Measurements from ENCODE around the gene LRRC14B. TPM values are rescaled to one million over a fixed set of nuclear protein-coding genes. Genes with fewer than 3 reads are reported as not detected.
"Not testable (repeated sequence)": the region's sequence is repeated elsewhere in the genome, so short reads cannot be mapped to it uniquely, and the experiment has no call there.

The LRRC14B gene
- polyA plus RNA-seq, 1 experiment = not detected

DNA sequence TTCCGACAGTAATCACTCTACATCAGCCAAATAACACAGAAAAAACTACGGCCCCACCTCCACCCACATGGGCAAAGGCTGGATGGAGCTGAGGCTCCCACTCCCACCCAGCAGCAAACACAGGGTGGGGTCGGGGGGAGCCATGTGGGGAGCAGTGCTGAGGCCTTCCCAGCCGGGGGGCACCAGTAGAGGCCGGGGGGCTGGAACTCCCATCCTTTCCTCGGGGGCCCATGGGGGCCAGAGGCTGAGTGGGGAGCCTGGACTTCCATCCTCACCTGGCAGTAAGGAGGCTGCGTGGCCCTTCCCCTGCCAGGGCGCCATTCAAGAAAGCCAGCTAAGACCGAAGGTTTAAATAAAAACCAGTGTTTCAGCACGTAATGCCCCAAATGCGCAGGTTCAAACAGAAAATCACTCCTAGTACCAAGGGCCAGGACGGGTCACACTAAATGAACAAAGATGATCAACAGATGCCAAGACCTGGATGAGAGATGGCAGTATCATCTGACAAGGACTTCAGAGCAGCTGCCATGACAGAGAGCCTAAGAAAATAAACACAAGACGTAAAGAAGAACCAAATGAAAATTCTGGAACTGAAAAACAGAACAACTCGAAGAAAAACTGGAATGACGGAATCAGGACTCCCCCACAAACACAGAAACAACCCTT lies 17.3 kb downstream of the LRRC14B start:
- TF ChIP-seq, protein P1, sequence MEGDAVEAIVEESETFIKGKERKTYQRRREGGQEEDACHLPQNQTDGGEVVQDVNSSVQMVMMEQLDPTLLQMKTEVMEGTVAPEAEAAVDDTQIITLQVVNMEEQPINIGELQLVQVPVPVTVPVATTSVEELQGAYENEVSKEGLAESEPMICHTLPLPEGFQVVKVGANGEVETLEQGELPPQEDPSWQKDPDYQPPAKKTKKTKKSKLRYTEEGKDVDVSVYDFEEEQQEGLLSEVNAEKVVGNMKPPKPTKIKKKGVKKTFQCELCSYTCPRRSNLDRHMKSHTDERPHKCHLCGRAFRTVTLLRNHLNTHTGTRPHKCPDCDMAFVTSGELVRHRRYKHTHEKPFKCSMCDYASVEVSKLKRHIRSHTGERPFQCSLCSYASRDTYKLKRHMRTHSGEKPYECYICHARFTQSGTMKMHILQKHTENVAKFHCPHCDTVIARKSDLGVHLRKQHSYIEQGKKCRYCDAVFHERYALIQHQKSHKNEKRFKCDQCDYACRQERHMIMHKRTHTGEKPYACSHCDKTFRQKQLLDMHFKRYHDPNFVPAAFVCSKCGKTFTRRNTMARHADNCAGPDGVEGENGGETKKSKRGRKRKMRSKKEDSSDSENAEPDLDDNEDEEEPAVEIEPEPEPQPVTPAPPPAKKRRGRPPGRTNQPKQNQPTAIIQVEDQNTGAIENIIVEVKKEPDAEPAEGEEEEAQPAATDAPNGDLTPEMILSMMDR (IDR thresholded peaks at IDR 0.05; ENCODE audit: low read depth, low read length) = no peak
- Histone ChIP-seq H3K27me3 (ENCODE audit: control insufficient read depth, insufficient read depth, low read length) (no peaks in the 10 kb centered on the region), H3K9me3 (ENCODE audit: control insufficient read depth, insufficient read depth, low read length) (peaks cover 4% of the 10 kb centered on the region; the same call in 1 of the 2 replicates), H3K4me3 (ENCODE audit: low read depth, low read length) (no peak overlapping the region), H3K27ac (ENCODE audit: low read depth, low read length) (no peak overlapping the region)
- DNase-seq (ENCODE audit: low read depth, low spot score) = no peak
- ChIA-PET POLR2A (no interaction called here), CTCF (no interaction called here)

DNA sequence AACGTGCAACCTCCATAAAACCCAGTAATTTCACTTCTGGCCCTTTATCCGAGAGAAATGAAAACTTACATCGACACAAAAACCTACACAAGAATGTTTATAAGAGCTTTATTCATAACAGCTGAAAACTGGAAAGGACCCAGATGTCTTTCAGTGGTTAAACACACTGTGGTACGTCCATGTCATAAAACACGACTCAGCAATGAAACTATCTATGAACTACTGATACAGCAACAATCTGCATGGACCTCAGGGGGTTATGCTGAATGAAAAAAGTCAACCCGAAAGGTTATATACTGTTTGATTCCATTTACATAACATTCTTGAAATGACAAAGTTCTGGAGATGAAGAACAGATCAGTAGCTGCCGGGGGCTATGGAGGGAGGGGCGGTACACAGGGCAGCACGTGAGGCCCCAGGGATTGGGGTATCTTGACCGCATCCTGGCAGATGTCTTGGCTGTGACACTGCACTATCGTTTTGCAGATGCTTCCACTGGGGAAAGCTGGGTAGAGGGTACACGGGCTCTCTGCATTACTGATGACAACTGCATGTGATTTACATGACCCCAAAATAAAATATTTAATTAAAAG lies 22.6 kb downstream of the LRRC14B start:
- no peak overlapping the region for H3K4me3 ChIP-seq (ENCODE audit: low read depth, low read length)
- TF ChIP-seq, protein P1 (IDR thresholded peaks at IDR 0.05; ENCODE audit: low read depth, low read length) = no peak
- no peak for DNase-seq (ENCODE audit: low read depth, low spot score)
- no peaks in the 10 kb centered on the region for H3K27me3 ChIP-seq (ENCODE audit: control insufficient read depth, insufficient read depth, low read length)
- POLR2A ChIA-PET = interaction anchor here (0.6 kb wide), 1 partner anchor 68 kb away, joined by 4 read pairs; no protein-coding TSS in a partner anchor
- peaks cover 3% of the 10 kb centered on the region; the same call in 1 of the 2 replicates for H3K9me3 ChIP-seq (ENCODE audit: control insufficient read depth, insufficient read depth, low read length)
- H3K27ac ChIP-seq (ENCODE audit: low read depth, low read length) = no peak overlapping the region
- CTCF ChIA-PET = interaction anchor here (1.1 kb wide), 1 partner anchor 15 kb away, joined by 3 read pairs; no protein-coding TSS in a partner anchor

DNA sequence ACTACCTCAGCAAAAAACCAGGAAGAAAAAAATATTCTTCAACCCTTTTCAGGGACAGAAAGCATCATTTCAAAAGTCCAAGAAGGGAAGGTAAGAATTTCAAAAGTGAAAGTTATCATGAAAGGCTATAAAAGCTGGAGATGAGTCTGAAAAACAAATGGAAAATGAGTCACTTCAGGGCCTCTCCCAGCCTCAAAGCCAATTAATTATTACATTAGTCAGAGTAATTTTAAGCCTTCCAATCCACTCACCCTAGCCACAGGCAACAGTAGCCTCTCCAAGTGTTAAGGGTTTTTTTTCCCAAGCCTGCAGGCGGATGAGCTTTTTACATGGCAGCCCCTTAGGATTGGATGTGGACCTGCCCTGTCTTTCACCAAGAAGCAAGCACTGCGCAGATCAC lies 24.0 kb downstream of the LRRC14B start:
- H3K9me3 ChIP-seq (ENCODE audit: control insufficient read depth, insufficient read depth, low read length); POLR2A ChIA-PET; H3K4me3 ChIP-seq (ENCODE audit: low read depth, low read length); H3K27ac ChIP-seq (ENCODE audit: low read depth, low read length); H3K27me3 ChIP-seq (ENCODE audit: control insufficient read depth, insufficient read depth, low read length); CTCF ChIA-PET; DNase-seq (ENCODE audit: low read depth, low spot score): not testable (repeated sequence)

- POLR2A ChIA-PET; H3K9me3 ChIP-seq (ENCODE audit: control insufficient read depth, insufficient read depth, low read length); DNase-seq (ENCODE audit: low read depth, low spot score); CTCF ChIA-PET; H3K27me3 ChIP-seq (ENCODE audit: control insufficient read depth, insufficient read depth, low read length); H3K27ac ChIP-seq (ENCODE audit: low read depth, low read length); H3K4me3 ChIP-seq (ENCODE audit: low read depth, low read length): not testable (repeated sequence)
Observed at GRCh38 chr5:216076-216475, 24.8 kb downstream of the LRRC14B start.

- Histone ChIP-seq H3K27ac (ENCODE audit: low read depth, low read length) (peak within 1 kb of the TSS; percentile 61), H3K4me3 (ENCODE audit: low read depth, low read length) (peak within 1 kb of the TSS; percentile 86)
- peak; percentile 68 for DNase-seq (ENCODE audit: low read depth, low spot score)
- CTCF ChIA-PET = interaction anchor here (0.6 to 1.3 kb wide), 4 partner anchors 16 to 1252 kb away, joined by 3 to 8 read pairs (median 6); no protein-coding TSS in a partner anchor
- TF ChIP-seq, protein P1 (IDR thresholded peaks at IDR 0.05; ENCODE audit: low read depth, low read length) = peak; percentile 52
- H3K9me3 ChIP-seq (ENCODE audit: control insufficient read depth, insufficient read depth, low read length); H3K27me3 ChIP-seq (ENCODE audit: control insufficient read depth, insufficient read depth, low read length): not testable (repeated sequence)
- POLR2A ChIA-PET = interaction anchor here (0.5 to 1.0 kb wide), 4 partner anchors 8 to 106 kb away, joined by 3 to 6 read pairs (median 4); no protein-coding TSS in a partner anchor
Observed at GRCh38 chr5:217494-218456, 26.5 kb downstream of the LRRC14B start, which contains the start of the genes CCDC127 and SDHA. Gene CCDC127 (minus strand): TSS chr5:218153. CDS start chr5:216849, 1,304 bp downstream. Gene SDHA (plus strand): TSS chr5:218320. CDS start chr5:218356, 36 bp downstream.

Data from AG04450 (cell line).